ENCODE data around the gene LRCH2. TPM values are rescaled to one million over a fixed set of nuclear protein-coding genes. Genes with fewer than 3 reads are reported as not detected.

Gene LRCH2
- total RNA-seq, 2 donors from 2014 or later, result not detected

- no peaks in the 10 kb centered on the region for H3K4me1 Mint-ChIP-seq (ENCODE audit: low read depth in 2 of 2)
- peaks cover 4% of the 10 kb centered on the region for H3K9me3 Mint-ChIP-seq
- H3K4me3 Mint-ChIP-seq, result no peak overlapping the region
- H3K27ac Mint-ChIP-seq, result no peak overlapping the region
- peaks cover 6% of the 10 kb centered on the region for H3K36me3 Mint-ChIP-seq
- no peak for DNase-seq (ENCODE audit: low spot score)
- ATAC-seq, result no peak
- H3K27me3 Mint-ChIP-seq, result peaks cover 0 to 13% of the 10 kb centered on the region in 2 donors
These were observed 144.5 kb downstream of the LRCH2 start for GRCh38 chrX:115089419-115089818.

GRCh38 chrX:115068896-115069295 is 165.0 kb downstream of the LRCH2 start:
- no peaks in the 10 kb centered on the region for H3K4me1 Mint-ChIP-seq (ENCODE audit: low read depth in 2 of 2)
- H3K36me3 Mint-ChIP-seq, result no peaks in the 10 kb centered on the region
- no peak for DNase-seq (ENCODE audit: low spot score)
- no peak for ATAC-seq
- H3K9me3 Mint-ChIP-seq, result peaks cover 3% of the 10 kb centered on the region
- H3K4me3 Mint-ChIP-seq, result no peak overlapping the region
- H3K27ac Mint-ChIP-seq, result no peak overlapping the region
- H3K27me3 Mint-ChIP-seq, result peaks cover 0 to 11% of the 10 kb centered on the region in 2 donors

- H3K4me1 Mint-ChIP-seq (ENCODE audit: low read depth in 2 of 2), result no peaks in the 10 kb centered on the region
- no peak overlapping the region for H3K4me3 Mint-ChIP-seq
- ATAC-seq (no peak), DNase-seq (ENCODE audit: low spot score) (no peak)
- peaks cover 0 to 11% of the 10 kb centered on the region in 2 donors for H3K27me3 Mint-ChIP-seq
- no peaks in the 10 kb centered on the region for H3K36me3 Mint-ChIP-seq
- H3K9me3 Mint-ChIP-seq, result peaks cover 3% of the 10 kb centered on the region
- no peak overlapping the region for H3K27ac Mint-ChIP-seq
These were observed 166.1 kb downstream of the LRCH2 start for GRCh38 chrX:115067812-115068211.

GRCh38 chrX:115065304-115065703 is 168.6 kb downstream of the LRCH2 start:
- no peak for ATAC-seq
- H3K4me1 Mint-ChIP-seq (ENCODE audit: low read depth in 2 of 2), result no peaks in the 10 kb centered on the region
- H3K27me3 Mint-ChIP-seq, result peaks cover 0 to 7% of the 10 kb centered on the region in 2 donors
- no peaks in the 10 kb centered on the region for H3K36me3 Mint-ChIP-seq
- no peak overlapping the region for H3K27ac Mint-ChIP-seq
- no peak overlapping the region for H3K4me3 Mint-ChIP-seq
- peaks cover 4% of the 10 kb centered on the region for H3K9me3 Mint-ChIP-seq
- DNase-seq (ENCODE audit: low spot score), result no peak

Other genes starting within 250 kb of the LRCH2 start
- gene IL13RA2, start 216.5 kb downstream of the LRCH2 start, total RNA-seq, result not detected
- not detected for gene RBMXL3, start 44.7 kb downstream of the LRCH2 start, total RNA-seq
- gene LUZP4, start 55.6 kb upstream of the LRCH2 start, total RNA-seq, result not detected

Measured in natural killer cell treated with Interleukin-12 subunit alpha and Interleukin-12 subunit beta and Interleukin-15 and Interleukin-18, amount 100 ng/mL, for 72 hours (primary cell).